Measurements from ENCODE around the gene TPCN2.

TPCN2 gene

DNA sequence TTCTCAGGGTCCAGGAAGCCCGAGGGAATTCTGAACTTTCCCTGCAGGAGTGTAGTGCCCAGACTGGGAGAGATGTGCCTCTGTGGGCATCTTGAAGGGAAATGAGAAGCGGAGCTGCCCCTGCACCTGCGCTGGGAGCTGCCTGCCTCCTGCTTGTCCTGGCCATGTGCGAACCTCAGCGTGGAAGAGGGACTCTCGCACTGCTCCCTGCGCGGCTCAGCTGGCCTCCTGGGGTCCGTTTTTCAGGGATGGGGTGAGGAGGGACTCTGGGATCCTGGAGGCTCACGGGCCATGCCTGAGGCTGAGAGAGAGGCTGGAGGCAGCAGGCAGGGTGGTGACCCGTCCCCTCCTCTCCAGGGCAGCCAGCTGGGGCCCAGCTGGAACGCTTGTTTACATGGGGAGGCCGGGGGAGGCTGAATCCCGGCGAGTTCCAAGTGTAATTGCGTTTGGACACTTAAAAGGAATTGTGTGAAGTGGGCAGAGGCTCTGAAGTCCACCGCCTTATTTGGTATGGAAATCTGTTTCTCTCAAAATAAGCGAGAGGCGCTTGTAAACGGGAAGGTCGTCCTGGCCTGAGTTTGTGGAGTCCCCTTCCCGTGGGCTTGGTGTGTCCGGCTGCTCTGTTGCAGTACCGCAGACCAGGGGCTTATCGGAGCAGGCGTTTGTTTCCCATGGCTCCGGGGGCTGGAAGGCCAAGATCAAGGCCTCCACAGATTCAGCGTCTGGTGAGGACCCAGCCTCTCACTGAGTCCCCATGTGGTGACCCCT is 34.5 kb upstream of the TPCN2 start:
- no peak overlapping the region for H3K4me3 ChIP-seq (ENCODE audit: low read depth, low read length)
- peak; percentile 36 for DNase-seq (ENCODE audit: low read depth, low spot score)
- TF ChIP-seq, protein P1, sequence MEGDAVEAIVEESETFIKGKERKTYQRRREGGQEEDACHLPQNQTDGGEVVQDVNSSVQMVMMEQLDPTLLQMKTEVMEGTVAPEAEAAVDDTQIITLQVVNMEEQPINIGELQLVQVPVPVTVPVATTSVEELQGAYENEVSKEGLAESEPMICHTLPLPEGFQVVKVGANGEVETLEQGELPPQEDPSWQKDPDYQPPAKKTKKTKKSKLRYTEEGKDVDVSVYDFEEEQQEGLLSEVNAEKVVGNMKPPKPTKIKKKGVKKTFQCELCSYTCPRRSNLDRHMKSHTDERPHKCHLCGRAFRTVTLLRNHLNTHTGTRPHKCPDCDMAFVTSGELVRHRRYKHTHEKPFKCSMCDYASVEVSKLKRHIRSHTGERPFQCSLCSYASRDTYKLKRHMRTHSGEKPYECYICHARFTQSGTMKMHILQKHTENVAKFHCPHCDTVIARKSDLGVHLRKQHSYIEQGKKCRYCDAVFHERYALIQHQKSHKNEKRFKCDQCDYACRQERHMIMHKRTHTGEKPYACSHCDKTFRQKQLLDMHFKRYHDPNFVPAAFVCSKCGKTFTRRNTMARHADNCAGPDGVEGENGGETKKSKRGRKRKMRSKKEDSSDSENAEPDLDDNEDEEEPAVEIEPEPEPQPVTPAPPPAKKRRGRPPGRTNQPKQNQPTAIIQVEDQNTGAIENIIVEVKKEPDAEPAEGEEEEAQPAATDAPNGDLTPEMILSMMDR (IDR thresholded peaks at IDR 0.05; ENCODE audit: low read depth, low read length): no peak
- in situ Hi-C loops (cut with HindIII; ENCODE audit: low sequenced_read_pairs): no loop called here

GRCh38 chr11:69014898-69015549 is 33.7 kb upstream of the TPCN2 start:
- in situ Hi-C loops (cut with HindIII; ENCODE audit: low sequenced_read_pairs): no loop called here
- no peak overlapping the region for H3K4me3 ChIP-seq (ENCODE audit: low read depth, low read length)
- DNase-seq (ENCODE audit: low read depth, low spot score): no peak
- TF ChIP-seq, protein P1 (IDR thresholded peaks at IDR 0.05; ENCODE audit: low read depth, low read length): no peak

DNA sequence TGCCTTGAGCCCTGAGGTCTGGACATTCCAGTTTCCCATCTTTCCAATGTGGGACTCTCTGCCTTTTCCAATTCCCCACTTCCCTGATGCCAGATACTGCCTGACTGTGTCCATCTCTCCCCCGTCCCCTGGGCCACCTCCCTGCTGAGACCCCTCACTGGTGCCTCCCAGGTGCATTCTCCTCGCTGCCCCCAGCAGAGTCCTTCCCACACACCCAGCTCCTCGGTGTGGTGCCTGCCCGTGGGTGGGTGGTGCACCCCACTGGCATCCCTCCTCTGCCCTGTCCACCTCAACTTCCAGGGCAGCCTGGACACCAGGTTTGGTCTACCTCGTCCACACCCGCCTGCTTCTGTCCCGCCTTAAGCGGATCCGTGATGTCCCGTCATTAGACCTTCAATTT is 30.8 kb upstream of the TPCN2 start:
- DNase-seq (ENCODE audit: low read depth, low spot score): no peak
- TF ChIP-seq, protein P1 (IDR thresholded peaks at IDR 0.05; ENCODE audit: low read depth, low read length): no peak
- in situ Hi-C loops (cut with HindIII; ENCODE audit: low sequenced_read_pairs): no loop called here
- H3K4me3 ChIP-seq (ENCODE audit: low read depth, low read length): no peak overlapping the region

DNA sequence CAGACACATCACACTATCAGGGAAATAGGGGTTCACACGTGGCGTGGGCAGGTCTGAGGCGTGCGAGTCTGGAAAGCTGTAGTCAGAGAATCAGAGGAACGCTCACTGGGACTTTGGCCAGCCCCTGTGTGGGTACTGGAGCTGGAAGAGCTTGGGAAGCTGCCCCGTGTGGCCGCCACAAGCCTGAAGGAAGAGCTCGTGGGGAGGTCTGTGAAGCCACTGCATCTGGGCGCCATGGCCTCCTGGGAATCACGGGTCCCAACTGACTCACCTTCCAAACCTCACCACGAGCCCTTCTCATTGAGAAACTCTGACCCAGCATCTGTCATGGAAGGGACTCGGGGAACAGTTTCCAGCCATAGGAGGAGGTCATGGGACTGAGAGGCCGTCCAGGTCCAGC is 29.8 kb upstream of the TPCN2 start:
- peak; percentile 57 for DNase-seq (ENCODE audit: low read depth, low spot score)
- no peak overlapping the region for H3K4me3 ChIP-seq (ENCODE audit: low read depth, low read length)
- TF ChIP-seq, protein P1 (IDR thresholded peaks at IDR 0.05; ENCODE audit: low read depth, low read length): no peak
- in situ Hi-C loops (cut with HindIII; ENCODE audit: low sequenced_read_pairs): no loop called here

DNA sequence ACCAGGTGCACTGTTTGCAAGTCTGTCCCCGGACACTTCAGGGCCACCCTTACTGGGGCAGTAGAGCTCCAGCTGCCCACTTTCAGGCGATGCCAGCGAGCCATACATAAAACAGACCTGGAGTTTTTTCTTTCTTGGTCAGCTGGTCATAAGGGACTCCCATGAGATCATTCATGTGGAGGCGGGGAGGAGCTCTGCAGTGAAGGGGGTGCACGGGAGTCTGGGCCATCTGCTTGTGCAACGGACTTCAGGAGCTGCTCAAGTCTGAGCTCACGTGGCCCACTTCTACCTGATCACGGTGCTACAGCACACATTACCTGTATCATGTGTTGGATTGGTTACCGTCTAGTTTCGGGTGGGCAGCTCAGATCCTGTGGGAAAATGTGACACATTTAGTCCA is 26.5 kb upstream of the TPCN2 start:
- in situ Hi-C loops (cut with HindIII; ENCODE audit: low sequenced_read_pairs): no loop called here
- DNase-seq (ENCODE audit: low read depth, low spot score): no peak
- TF ChIP-seq, protein P1 (IDR thresholded peaks at IDR 0.05; ENCODE audit: low read depth, low read length): no peak
- no peak overlapping the region for H3K4me3 ChIP-seq (ENCODE audit: low read depth, low read length)

- in situ Hi-C loops (cut with HindIII; ENCODE audit: low sequenced_read_pairs): no loop called here
- DNase-seq (ENCODE audit: low read depth, low spot score): no peak
- no peak overlapping the region for H3K4me3 ChIP-seq (ENCODE audit: low read depth, low read length)
- TF ChIP-seq, protein P1 (IDR thresholded peaks at IDR 0.05; ENCODE audit: low read depth, low read length): no peak
Observed at GRCh38 chr11:69024509-69024908, 24.2 kb upstream of the TPCN2 start.

All from astrocyte of the spinal cord (primary cell).